Medulla oblongata (tissue), 1 donor: ENCODE results near the gene GRIK2.
"Not testable (repeated sequence)": the region's sequence is repeated elsewhere in the genome, so short reads cannot be mapped to it uniquely, and the experiment has no call there.

Experiments
- DNase-seq: peaks from one replicate; pipeline ENCODE4 v3.0.0-alpha.2; 2015; ENCODE audit errors: extremely low spot score

GRIK2 gene

DNA sequence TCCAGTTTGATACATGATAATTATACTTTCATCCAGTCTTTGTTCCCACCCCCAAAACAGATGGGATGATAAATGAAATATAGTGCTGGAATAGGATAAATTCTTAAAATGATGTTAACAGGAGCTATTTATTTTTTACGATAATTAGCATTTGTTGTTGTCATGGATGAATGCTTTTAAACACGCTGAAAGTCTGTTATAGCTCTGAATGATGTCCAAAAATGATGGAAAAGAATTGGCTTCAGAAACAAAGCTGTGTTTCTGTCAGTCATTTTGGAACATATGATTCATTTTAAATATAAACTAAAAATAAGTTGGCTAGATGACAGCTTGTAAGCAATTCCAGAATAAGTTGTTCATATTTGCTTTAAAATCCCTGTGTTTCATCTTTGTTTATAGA, 237.4 kb downstream of the GRIK2 start:
- DNase-seq = no peak

DNA sequence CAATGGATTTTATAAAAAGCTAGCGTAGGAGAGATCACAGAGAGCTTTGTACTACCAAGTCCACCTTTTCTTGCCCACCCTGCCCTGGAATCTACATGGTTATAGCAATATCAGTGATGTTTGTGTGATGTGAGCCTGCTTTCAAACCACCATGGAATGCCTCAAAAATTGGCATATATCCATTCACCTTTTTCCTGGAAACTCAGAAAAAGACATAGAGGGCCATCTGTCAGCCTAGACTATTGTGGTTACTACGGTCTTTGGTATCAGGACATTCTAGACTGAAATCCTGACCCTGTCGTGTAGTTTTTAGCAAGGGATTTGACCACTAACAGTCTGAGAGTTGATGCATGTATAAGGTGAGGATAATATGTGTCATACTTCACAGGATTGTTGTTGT, 239.6 kb downstream of the GRIK2 start:
- DNase-seq = no peak

DNA sequence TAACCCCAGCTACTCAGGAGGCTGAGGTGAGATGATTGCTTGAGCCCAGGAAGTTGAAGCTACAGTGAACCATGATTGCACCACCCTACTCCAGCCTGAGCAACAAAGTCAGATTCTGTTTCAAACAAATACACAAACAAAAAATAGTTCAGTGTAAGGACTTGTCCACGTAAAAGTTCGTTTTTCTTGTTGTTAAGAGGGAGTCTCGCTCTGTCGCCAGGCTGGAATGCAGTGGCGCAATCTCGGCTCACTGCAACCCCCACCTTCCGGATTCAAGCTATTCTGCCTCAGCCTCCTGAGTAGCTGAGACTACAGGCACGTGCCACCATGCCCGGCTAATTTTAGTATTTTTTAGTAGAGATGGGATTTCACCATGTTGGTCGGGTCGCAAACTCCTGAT, 245.4 kb downstream of the GRIK2 start:
- not testable (repeated sequence) for DNase-seq

DNA sequence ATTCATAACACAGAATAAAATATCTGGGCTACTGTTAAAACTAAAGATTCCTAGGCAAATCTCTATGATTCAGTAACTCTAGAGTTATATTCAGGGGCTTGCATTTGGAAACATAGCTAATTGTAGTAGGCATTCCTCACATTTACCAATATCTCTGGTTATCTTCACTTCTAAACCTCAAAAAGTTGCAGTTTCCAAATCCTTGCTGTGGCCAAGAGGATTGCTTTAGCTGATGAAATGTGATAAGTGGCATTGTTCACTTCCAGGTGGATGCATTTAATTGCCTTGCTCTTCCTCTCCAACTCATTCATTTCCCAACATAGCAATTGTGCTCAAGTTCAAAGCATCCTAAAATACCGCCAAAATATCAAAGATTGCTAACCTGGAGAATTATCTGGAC, 246.6 kb downstream of the GRIK2 start:
- no peak for DNase-seq

DNA sequence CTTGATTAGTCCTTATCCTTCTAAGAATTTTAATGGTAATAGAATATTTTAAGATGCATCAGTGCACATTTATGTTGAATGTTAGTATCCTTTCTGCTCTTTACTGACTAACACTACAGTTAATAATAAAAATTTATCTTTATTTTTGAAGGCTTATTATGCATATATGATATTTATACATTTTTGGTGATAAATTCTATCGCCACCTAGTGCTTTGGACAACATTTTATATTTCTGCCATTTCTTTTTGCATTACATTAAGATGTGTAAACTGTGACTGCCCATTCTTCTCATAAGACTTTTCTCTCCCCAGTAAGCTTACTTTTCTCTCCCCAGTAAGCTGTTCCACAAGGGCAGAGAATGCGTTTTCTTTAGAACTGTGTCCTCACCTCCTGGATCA, 252.3 kb downstream of the GRIK2 start:
- no peak for DNase-seq

DNA sequence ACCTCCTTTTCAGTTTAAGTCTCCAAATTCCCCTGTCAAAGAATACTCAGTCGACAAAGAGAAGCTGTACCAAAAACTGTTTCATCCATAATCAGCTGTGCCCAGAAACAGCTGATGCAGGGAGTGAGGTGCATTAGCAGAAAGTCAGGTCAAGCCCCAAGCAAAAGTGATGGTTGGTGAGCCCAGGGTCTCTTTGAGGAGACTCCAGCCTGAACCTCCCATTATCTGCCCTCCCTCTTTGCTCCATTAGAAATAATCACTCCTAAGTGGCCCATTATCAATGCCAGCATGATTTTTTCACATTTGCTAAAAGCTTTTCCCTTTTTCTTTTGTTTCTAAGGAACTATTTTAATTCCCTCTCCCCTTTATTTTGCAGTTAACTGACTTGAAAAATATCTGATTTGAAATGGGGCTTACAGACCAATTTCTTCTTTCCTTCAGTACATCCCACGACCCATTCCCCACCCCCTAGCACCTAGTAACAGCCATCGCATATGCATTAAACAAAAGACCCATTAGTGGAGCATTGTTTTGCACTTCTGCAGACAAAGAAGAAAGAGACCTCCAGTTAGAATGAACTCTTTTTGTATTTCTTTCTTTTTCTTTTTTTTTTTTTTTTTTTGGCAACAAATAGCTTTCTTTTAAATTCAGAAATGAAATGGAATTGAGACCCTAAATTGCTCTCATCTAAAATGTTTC, 257.0 kb downstream of the GRIK2 start:
- DNase-seq = no peak

DNA sequence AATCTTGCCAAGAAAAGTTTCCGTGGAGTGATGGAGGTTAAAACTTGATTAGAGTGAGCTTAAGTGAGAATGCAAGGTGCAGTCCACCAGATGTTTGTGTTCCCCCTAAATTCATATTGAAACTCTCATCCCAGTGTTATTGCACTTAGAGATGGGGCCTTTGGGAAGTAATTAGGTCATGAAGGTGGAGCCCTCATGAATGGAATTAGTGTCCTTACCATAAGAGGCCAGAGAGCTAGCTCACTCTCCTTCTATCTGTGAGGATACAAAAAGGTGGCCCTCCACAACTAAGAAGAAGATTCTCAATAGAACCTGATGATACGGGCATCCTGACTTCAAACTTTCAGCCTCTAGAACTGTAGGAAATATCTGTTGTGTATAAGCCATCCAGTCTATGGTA, 258.6 kb downstream of the GRIK2 start:
- DNase-seq = no peak

DNA sequence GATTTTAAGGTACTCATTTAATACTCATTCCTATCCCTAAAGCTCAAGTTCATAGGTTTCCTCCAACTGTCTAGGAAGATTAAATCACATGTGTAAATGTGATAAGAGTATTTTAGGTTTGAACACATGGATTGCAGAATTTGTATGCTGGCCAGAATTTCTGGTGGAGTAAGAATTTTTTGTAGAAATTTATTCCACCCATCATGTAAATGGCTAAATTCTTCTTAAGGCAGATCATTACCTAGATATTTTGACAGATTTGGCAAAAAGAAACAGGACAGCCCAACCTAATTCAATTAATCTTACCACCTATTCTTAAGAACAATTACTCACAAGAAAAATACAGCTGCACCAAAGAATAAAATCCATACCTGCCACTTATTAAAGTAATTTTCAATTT, 261.6 kb downstream of the GRIK2 start:
- DNase-seq = no peak

DNA sequence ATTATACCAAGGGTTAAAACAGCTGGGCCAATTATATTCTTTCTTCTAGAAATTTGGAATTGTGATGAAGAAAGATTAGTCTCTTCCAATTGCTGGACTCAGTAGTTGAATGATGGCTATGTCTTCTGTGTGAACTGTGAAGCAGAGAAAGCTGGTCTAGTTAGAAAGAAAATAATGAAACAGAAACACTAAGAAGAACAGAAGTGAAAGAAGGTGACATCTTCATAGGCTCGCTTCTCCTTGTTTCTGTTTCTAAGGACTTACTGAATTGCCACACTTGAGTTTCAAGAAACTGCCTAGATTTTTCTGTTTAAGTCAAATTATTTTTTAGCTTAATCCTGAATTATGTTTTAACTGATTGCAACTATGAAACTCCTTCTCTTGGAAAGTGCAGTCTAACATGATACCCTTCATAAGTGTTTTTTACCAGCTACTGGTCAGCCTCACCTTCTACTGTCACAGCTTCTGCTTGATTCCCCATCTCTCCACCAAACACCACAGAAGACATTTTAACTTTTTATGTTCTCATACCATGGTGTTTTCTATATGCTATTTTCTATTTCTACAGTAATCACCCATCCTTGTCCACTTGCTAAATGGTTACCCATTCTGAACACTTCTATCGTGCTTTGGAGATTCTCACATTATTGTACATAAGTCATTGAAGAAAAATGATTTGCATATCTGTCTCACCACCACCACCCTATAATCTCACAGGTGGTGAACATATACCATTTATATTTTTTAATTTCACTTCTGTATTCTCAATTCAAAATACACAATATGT, 268.8 kb downstream of the GRIK2 start:
- no peak for DNase-seq

DNA sequence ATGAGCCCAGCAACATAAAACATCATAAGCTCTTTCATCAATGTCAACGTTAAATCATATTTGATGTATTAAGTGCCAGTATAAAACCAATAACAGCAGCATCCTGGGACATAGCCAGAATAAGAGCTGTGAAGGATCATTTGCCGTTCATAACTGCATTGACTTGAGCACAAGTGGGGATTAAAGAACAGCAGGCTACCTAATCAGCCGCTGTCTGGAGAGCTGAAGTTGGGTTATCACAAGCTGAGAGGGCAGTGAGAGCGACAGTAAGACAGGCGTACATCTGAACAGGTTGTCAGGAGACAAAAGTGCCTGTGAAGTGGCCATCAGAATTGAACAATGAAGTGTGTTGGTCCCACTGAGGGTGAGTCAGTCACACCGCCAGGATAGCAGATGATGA, 269.6 kb downstream of the GRIK2 start:
- DNase-seq = no peak

DNA sequence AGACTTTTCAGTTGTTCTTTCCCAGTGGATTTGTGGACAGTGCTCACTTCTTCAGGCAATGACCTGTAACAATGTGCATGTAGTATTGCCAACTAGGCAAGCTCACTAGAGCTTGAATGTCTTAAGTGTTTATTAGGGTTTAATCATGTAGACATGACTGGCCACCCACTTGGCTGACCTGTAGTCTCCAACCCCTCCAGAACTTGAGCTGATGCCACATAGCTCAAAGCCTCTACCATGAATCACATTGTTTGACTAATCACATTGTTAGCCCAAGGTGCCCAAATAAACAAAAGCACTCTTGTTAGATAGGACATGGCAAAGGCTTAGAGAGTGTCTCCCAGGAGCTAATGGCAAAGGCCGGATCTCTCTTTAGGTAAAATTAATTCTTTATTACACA, 272.7 kb downstream of the GRIK2 start:
- no peak for DNase-seq

DNA sequence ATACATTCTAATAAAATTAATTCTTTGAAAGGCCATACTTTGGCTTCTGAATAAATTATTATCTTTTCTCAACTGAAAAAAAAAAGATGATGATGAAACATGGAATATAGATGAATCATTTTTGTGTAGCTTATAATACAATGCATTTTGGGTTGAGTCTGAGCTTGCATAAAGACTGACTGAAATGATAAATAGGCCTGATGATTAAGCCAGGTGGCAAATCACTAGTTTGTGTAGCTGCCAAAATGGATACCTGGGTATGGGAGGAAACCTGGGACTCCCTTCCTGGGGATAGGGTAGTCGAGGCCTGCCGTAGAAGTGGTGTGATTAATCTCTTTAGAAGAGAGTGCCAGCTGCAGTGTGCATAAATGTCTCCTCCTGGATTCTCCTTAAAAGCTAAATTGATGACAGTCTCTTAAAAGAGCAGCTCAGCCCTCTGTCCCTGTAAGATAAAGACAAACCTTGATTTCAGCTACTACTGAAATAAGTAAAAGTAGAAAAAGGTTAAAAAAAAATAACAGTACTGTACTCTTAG, 275.1 kb downstream of the GRIK2 start:
- no peak for DNase-seq

DNA sequence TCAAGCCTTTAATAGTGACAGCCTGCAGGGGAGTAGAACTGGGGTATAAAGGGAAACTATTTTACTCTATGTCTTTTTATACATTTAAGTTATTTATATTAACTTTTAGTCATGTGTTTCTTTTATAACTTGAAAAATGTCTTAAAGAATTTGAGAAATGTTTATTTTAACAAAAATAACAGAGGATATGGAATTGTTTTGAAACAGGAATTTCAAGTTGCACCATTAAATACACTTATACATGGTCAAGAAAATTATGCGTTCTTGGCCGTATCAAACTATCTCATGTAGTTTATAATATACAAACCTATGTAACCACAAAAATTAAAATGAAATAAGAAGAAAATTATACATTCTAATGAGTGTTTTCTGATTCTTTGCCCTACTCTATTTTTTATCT, 282.7 kb downstream of the GRIK2 start:
- no peak for DNase-seq

DNA sequence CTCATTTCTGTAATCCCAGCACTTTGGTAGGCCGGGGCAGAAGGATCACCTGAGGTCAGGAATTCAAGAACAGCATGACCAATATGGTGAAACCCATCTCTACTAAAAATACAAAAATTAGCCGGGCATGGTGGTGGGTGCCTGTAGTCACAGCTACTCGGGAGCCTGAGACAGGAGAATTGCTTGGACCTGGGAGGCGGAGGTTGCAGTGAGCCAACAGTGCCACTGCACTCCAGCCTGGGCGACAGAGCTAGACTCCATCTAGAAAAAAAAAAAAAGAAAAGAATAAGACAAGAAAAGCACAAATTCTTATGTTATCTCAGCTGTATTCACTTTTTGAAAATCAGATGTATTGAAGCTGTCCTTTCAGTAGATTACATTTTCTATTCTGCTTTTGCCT, 289.4 kb downstream of the GRIK2 start:
- DNase-seq = no peak

DNA sequence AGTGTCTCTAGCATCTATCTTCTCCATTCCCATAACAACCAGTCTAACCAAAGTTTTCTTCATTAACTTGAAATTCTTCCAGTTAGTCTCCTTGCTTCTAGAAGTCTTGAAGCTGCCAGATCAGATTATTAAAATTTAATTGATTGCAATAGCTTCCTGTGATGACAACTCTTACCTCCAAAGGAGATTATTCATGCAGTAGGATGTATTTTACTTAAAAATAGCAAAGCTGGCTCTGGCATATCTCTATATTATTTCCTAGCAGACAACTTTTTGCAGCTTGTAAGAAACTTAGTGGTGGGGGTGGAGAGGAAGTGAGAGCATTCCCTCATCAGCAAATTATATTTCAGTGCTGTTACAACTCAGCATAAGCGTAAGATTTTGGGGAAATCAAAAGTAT, 290.4 kb downstream of the GRIK2 start:
- no peak for DNase-seq

DNA sequence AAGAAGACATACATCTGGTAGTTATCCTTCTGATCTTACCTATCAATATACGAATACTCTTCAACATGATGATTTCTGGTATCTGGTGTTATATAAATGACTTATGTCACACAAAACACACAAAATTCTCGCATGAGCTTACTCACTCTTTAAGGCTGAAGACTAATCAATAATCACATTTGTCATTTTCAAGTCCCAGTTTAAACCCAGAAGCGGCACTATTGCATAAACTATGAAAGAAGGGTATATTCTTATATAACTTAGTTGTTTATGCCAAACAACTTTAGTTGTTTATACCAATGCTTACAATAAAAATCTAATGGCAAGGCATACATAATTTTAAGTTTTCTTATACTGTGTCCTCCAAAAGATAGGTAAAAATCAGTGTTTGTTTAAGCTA, 293.1 kb downstream of the GRIK2 start:
- no peak for DNase-seq

DNA sequence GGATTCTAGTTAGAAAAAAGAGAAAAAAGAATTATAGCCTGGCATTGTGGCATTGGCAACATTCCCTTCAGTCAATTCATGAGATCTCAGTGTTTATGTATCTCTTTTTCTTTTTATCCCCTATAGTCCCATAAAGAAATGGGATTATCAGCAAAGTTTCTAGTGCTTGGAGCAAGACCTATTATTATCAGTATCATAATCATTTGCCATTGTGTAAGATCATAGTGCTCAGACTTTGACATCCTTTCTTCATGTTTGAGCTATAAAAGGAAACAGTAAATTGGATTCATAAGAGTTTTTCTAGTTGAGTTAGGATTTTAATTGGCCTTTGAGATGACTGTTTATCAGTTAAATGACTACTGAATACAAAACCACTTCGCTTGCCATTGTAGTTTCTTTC, 295.6 kb downstream of the GRIK2 start:
- no peak for DNase-seq

DNA sequence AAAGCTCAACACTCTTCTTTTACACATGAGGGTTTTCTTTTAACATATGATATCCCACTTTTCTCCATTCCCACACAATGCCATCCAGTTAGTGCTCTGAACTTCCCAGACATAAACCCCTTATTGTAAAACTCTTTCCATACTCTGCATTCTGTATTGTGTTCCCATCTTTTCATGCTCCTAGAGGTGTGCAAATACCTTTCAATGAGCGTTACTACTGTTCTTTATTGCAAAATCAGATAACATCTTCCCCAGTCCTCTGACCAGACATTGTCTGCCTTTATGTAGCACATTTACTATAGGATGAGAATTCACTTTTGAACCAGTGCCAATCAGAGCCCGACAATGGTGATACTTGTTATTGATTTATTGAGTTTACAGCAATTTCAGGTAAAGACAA, 296.2 kb downstream of the GRIK2 start:
- DNase-seq = no peak

DNA sequence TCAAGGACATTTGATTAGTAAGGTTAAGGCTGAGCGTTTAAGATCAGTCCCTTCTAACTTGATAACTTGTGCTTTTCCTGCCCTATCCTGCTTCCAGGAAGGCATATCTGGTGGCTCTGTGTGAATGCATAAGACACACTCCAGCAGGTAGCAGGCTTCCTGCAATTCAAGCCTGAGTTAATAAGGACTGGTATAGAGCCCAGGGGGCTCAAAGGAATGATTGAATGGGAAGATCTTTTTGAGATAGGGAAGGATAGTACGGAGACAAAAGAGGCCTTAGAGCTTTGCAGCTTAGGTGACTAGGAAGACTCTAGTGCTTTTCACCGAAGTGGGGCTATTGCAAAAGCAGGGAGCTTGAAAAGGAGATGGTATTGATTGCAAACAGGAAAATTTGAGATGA, 307.1 kb downstream of the GRIK2 start:
- DNase-seq = no peak

DNA sequence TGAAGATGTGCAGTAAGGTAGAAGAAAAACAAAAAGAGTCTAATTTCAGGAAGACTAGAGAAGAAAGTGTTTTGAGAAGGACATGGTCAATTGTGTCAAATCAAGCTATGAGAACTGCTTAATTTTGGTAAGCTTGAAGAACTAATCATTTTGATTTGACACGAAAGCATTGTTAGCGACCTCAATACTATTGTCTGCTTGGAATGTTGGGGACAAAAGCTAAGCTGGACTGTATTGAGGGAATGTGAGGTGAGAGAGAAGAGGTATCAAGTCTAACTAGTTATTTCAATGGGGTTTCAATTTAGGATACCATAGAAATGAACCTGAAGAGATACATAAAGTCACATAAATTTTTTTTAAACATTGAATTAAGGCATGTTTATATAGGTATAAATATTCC, 309.8 kb downstream of the GRIK2 start:
- no peak for DNase-seq

DNA sequence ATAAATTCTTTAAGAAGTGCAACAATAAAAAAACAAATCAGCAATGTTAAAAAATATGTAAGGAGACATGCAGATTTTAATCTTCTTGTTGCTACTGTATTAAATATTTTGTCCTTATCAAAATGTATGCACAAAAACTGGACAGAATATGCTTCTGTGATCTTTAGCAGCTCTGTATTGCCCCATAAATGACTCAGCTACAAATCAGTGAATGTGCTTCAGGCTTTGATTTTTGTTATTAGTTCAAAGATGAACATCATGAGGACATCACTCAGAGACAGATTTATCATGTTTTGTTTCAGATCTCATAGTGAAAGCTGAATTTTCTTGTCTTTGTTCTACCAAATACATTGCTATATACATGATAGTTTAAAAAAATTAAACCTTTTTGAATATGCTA, 312.4 kb downstream of the GRIK2 start:
- no peak for DNase-seq

DNA sequence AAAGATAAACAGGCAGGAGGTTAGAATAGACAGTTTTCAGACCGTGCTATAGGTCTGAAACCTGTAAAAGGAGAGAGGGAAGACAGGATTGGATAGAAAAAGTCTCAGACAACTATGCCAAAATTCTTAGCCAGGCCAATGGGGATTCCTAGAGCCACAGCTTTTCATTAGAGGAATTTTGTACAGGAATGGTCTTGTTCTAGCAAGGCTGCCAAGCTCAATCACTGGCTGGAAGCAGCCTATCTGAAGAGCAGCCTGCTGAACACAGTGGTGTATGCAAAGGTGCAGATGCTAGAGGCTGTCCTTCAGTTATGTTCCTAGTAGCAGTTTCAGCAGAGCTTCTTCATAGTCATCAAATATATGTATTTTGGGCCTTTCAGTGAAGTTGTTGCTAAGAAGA, 313.1 kb downstream of the GRIK2 start:
- DNase-seq = no peak

DNA sequence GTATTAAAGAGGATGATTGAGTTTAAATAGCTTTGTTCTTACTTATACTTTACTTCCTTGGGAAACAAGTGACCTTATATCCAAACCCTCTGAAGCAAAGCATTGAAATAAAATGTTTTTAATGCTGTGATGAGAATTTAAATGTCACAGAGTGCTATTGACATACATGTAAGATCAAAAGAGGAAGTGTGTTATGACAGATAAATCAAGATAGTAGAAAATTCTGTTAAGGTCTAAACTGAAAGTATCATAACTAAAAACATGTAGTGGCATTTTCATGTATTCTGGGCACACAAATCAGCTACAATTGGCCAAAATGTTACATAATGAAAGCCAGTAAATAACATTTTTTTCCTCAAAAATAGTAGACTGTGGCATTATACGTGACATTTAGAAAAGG, 318.0 kb downstream of the GRIK2 start:
- no peak for DNase-seq
